Tongue (tissue), 2 donors: ENCODE data around the gene MTX2. TPM values are rescaled to one million over a fixed set of nuclear protein-coding genes. Genes with fewer than 3 reads are reported as not detected.
"Not testable (repeated sequence)": the region's sequence is repeated elsewhere in the genome, so short reads cannot be mapped to it uniquely, and the experiment has no call there.

Experiments used
- DNase-seq: peaks from one replicate; pipeline ENCODE4 v3.0.0-alpha.2; 2015
- total RNA-seq: library from RNA; depleted of rRNA; stranded (reverse); fragments of >200 nt; gene quantifications from one replicate; pipeline ENCODE4 v1.2.3, GENCODE V29; 2014

MTX2 gene
- total RNA-seq, 1 donor from 2014 or later = 28.3 TPM

DNA sequence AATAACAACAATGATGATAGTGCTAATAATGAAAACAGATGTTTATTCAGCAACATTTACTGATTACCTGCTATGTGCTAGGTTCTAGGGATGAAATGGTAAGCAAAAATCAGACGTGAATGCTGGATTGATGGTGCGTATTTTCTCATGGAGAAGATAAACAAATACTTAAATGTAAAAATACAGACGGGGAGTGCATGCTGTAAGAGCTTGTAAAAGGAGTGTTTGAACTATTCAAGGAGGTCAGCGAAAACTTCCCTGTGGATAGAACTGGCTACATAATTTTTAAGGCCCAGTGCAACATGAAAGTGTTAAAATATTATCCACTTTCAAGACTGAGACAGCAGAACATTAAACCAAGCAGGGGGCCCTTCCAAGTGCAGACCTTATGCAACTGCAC is 22.1 kb downstream of the MTX2 start:
- DNase-seq = no peak

DNA sequence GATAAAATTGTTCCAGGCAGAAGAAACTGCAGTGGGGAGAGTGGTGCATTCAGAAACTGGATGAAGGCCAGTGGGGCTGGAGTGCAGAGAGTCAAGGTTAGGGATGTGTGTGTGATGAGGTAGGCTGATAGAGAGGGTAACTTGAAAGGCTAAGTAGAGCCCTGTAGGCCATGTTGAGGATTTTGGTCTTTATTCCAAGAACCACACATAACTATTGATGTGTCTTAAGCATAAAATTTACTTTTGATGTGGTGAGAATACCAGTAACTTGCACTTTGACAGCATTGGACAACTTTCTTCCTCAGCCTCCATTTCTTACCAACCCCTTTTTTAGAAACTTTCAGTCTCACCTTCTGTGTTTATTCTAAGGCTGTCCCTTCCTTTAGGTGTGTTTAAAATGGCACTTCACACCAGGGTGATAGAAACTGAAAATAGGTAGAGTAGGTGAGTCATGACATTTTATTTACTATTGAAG is 22.6 kb downstream of the MTX2 start:
- no peak for DNase-seq

DNA sequence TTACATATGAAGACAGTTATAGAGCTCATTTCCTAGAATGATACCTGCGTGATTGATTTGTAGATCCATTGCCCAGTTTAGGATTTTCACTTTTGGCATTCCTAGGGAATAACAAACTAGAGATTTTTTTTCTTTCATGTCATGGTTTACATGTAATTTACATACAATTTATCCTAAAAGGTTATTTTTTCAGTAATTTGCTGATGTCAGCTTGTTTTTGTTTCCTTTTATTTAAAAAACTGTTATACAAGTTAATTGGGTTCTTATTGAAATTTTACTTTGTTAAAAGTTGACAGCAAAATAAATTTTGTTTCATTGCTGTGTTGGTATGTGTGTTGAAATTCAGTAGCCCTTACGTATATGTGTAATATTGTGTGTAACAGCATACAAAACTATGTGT is 23.4 kb downstream of the MTX2 start:
- no peak for DNase-seq

DNA sequence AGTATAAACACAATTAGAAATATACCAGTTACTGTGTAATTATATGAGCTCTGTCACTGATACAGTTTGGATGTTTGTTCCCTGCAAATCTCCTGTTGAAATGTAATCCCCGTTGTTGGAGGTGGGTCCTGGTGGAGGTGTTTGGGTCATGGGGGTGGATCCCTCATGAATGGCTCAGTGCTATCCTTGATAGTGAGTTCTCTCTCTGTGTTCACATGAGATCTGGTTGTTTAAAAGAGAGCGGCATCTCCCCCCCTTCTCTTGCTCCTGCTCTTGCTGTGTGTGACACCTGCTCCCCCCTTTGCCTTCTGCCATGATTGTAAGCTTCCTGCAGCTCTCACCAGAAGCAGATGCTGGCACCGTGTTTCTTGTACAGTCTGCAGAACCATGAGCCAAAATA is 24.1 kb downstream of the MTX2 start:
- no peak for DNase-seq

DNA sequence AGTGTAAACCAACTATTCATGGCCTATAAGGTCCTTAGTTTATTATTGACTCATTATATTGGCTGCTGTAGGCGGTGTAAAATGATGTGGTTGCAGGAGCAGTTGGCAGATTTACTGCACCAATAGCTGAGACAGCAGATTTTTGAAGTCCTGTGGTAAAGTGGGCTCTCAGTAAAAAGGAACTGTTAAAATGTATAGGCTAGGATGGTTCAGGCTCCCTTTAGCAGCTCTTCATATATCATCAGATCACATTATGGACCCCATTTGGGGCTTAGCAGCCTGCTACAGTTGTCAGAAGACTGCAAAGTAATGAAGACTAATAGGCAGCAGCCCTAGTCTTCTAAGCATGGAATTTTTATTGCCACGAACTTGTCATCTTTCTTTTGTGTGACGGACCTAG is 27.8 kb downstream of the MTX2 start:
- no peak for DNase-seq

DNA sequence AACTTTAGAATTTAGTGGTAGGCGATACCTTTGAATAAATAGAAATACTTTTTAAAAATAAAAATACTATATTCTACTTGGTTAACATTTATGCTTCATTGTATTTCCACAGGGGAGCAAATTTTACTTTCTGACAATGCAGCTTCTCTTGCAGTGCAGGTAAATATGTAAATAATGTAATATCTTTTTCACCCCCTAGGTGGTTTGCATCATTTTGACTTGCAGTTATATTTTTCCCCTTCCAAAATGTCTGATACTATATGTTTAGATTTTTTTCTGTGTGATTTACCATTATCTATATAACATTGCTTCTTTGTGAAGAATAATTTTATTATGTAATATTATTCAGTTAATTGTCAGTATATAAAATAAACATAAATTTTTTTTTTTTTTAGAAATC is 28.5 kb downstream of the MTX2 start:
- no peak for DNase-seq

DNA sequence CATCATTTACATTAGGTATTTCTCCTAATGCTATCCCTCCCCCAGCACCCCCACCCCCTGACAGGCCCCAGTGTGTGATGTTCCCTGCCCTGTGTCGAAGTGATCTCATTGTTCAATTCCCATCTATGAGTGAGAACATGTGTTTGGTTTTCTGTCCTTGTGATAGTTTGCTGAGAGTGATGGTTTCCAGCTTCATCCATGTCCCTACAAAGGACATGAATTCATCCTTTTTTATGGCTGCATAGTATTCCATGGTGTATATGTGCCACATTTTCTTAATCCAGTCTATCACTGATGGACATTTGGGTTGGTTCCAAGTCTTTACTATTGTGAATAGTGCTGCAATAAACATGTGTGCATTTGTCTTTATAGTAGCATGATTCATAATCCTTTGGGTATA is 36.8 kb downstream of the MTX2 start:
- DNase-seq = not testable (repeated sequence)

DNA sequence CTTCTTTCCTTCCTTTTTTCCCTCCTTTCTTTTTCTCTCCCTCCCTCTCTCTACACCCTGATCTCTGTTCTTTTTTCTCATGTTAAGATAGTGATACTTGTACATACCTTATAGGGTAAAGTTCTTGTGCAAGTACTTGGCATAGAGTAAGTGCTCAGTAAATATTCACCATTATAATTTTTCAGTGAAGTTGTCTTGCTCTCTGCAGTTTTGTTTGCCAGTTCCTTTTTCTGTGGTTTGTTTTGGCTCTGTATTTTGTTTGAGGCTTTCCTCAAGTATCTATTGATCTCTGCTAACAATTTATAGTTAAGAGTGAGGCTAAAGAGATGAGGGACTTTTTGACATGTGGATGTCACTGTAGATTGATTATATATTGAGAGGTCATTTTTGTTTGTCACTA is 48.0 kb downstream of the MTX2 start:
- no peak for DNase-seq

DNA sequence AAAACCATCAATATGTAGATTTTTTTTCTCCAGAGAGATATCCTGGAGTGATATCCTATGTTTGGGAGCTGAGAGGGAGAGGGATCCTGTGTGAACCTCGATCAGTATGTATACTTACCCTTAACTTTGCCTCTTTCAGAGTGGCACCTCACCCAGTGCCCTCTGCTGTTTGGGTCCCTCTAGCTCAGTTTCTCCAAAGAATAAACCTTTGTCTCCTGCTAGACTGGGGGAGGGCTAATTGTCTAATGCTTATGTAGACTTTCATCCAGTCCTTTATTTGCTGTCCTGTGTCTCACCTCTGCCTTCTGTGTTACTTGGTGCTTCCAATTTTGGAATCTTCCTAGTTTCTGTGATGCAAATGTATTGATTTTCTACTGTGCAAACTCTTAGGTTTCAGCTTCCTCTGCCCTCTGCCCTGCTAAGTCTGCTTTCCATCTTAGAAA is 48.4 kb downstream of the MTX2 start:
- DNase-seq = no peak

DNA sequence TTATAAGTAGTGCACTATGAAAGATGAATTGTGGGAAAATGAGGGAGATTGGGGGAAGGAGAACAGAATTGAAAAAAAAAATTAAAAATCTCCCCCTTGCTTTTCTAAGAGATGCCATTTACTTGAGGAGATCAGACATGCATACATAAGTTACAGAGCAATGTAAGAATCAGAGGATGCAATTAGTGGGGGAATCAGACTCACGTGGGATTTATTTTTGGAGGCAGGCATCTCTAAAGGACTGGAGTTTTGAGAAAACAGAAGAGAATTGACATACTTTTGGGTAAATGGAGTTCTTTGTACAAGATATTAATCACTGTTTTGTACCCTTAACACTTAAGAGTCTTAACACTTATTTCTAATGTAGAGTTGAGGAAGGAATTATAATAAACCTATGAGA is 52.7 kb downstream of the MTX2 start:
- DNase-seq = no peak

DNA sequence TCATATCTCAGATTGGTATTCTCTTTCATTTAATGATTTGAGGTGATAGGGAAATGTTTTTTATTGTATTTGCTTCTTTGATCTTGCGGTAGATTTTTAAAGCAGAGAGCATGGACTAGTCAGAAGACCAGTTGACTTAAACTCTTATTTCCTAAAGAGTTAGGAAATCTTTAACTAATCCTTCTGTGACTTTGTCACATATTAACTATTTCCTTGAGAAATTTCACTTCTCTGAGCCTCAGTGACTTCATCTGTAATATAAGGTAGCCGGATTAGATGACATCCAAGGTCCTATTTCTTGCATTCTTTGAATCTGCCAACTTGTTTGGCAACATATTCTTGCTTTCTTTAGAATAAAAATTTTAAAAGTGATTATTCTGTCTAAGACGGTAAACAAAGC is 55.6 kb downstream of the MTX2 start:
- DNase-seq = no peak

DNA sequence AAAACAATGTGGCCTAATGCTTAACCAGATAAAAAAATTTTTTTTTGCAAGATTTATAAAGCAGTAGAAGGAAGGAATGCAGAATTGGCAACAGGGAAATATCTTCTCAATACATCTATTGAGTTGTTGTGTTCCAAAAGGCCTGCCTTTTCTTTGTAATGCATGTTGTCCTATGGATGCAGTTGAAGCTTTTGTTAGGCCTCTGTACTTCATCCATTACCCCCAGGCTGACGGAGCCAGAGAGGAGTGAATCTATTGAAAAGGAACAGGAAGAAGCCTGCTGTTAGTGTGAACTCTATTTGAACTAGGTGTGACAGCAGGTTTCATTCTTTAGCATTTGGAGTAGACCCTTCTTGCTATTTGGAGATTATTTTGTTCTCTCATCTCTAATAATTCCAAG is 56.5 kb downstream of the MTX2 start:
- no peak for DNase-seq

DNA sequence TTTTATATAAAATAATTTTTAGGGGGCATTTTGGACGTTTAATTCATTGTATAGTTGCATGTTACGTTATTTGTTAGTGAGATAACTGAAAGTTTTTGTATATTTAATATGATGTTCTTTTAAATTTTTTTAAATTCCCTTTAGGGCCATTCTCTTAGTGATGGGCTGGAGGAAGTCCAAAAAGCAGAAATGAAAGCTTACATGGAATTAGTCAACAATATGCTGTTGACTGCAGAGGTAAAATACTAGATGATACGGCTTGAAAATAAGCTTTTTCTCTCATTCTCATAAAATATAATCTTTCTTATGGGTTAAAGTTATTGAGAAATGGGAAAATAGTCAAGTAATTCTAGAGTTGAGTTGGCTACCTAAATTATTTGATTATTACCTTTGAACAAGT is 58.9 kb downstream of the MTX2 start:
- DNase-seq = no peak

DNA sequence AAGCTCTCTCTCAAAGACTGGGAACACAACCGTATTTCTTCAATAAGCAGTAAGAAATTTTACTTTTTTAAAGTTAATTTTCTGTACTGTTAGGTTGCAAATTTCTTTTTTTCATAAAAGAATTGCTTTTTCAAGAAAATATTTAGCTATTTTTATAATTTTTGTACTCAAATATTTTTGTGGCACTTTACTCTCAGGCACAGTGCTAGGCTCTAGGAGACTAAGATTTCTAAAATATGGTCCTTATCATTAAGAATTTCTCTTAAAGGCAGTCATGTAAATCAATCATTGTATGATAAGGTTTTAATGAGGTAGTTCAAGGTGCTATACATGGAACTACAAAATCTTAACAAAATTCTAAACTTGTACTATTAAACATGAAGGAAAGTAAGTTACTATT is 61.4 kb downstream of the MTX2 start:
- DNase-seq = no peak

DNA sequence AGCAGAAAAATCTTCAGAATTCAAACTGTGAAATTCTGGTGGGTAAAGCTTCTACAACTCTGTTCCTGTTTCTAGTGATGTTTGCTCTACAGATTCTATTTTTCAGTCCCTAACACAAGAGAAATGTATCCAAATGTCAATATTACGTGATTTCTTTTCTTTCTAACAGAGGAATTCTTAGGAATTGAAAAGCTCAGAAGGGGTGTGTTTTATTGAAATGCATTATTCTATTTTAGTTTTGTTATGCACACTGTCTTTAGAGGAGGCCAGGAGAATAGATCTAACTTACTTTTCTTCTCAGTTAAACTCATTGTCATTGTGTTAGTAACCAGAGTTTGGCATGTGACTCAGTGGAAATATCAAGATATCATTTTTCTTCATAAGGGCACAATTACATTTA is 62.4 kb downstream of the MTX2 start:
- no peak for DNase-seq

DNA sequence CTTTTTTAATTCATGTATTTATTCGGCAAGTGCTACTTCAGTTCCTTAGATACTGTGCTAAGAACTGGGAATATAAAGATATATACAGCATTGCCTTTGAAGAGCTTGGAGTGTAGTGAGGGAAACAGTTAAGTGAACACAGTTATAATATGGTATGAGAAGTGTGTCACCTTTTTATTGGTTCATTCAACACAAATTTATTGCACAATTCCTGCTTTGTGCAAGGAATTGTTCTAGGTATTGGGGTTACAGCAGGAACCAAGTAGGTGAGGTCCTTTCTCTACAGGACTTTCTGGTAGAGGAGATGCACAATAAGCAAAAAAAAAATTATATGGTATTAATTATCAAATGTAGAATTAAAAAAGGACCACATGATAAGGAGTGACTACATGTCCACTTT is 65.5 kb downstream of the MTX2 start:
- DNase-seq = no peak

DNA sequence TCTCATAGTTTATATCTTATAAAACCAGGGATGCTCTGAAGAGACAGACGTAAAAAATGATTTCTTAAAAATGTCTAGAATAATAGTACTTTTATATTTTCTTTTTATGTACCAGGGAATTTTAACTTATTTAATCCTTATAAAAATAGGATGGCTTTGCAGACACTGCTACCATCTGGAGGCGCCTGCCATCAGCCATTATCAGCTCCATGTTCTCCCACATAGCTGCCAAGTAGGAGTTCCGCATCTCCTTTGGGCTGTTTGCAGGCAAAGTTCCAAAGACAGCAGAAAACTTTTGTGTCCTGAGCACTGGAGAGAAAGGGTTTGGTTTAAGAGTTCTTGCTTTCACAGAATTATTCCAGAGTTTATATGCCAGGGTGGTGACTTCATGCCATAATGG is 69.2 kb downstream of the MTX2 start:
- no peak for DNase-seq

DNA sequence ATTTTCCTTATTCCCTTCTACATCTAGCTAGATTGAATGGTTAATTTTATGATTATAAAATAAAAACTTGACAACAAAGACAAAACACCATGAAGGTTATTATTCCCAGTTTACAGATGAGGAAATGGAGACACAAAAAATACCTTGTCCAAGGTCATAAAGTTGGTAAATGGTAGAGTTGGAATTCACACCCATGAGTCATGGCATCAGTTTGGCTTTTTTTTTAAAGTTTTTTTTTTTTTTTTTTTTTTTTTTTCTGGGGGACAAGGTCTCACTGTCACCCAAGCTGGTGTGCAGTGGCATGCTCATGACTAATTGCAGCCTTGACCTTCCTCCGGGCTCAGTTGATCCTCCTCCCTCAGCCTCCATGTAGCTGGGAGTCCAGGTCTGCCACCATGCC is 70.0 kb downstream of the MTX2 start:
- no peak for DNase-seq

DNA sequence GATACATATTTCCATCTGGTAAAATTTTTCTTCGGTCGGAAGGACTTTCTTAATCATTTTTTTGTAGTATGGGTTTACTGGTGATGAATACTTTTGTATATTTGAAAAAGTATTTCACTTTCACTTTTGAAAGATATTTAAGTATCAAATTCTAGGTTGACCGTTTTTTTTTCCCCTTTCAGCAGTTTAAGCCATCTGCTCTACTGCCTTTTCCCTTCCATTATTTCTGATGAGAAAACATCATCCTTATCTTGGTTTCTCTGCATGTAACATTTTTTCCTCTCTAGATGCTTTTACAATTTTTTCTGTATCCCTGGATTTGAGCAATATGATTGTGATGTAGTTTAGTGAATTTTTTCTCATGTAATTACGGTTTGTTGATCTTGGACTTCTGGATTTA is 87.0 kb downstream of the MTX2 start:
- DNase-seq = no peak

DNA sequence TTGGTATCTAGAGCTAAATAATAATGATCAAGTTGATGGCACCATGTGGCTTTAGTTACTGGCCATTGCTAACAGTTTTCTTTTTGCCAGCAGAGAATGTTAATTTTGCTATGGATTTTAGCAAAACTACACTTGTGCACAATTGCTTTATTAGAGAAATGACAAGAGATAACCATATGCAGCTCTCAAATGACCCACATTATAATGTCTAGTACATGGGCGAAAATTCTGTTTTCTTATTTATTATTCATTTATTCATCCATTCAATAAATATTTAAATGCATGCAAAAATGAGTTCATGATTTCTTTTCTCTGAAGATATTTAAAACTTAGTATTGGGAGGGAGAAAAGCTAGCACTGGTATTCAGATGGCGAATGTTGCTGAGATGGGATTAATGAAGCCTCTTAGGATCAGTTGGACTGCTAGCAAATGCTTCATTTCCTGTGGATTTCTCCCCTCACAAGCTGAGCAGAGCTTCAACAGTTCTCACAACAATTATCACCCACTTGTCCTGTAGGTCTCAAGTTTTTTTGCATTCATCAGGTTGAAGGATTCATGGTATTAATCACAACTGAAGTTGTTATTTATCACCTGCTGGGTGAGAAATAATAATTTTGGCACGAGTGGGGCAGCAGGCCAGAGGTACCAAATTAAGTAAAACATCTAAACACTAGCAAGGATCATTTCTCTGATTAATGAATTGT is 95.2 kb downstream of the MTX2 start:
- no peak for DNase-seq

DNA sequence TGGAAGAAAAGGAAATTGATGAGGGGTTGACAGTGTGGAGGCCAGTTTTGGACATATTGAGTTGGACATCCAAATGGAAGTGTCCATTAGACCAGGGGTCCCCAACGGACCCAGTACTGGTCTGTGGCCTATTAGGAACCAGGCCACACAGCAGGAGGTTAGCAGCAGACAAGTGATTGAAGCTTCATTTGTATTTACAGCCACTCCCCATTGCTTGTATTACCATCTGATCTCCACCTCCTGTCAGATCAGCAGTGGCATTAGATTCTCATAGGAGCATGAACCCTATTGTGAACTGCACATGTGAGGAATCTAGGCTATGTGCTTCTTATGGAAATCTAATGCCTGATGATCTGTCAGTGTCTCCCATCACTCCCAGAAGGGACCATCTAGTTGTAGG is 99.1 kb downstream of the MTX2 start:
- no peak for DNase-seq

DNA sequence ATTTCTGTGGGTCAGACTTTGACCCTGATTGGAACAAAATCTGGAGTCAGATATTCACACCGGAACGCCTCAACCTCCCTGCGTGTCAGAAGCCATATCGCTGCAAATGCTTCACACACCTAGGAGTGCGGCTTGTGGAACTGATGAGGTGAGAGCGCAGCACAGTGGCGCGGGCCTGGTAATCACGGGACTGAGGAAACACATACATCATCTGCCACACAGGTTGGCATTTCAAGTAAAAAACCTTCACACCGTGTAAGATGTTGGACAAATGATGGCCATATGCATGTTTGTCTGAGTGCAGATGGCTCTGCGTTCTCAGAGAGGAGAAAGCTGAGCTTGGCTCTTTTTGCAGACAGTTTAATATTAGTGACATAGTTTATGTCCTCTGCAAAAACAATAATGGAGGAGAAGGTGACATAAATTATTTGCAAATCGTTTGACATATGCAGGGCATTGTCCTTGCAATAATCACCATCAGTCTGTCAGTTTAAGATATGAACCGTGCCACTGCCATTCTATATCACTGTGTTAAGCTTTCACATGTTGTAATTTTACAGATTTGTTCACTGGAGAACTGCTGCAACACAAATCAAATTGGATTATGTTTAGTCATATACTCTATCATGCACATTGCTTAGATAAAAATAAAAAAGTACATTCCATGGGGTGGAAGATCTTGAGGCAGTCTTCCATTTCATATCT is 101.4 kb downstream of the MTX2 start:
- no peak for DNase-seq

DNA sequence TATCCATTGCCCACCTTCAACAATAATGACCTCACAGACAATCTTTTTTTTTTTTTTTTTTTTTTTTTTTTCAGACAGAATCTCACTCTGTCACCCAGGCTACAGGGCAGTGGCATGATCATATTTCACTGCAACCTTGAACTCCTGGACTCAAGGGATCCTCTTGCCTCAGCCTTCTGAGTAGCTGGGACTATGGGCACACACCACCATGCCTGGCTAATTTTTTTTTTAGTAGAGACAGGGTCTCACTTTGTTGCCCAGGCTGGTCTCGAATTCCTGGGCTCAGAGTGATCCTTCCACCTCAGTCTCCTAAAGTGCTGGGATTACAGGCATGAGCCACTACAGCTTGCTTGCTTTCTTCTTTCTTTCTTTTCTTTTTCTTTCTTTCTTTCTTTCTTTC is 103.9 kb downstream of the MTX2 start:
- DNase-seq = not testable (repeated sequence)

DNA sequence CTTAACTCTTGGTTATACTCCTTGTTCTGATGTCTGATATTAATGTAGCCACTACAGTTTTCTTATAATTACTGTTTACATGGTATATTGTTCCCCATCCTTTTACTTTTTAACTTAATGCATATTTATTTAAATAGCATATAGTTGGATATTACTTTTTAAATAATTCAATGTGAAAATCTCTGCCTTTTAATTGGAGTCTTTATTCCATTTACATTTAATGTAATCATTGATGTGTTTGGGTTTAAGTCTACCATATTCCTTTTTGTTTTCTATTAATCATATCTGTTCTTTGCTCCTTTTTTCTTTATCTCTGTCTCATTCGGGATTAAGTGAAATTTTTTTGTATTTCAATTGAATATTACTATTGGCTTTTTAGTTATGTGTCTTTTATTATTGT is 109.1 kb downstream of the MTX2 start:
- no peak for DNase-seq
